ENCODE results near the gene POLR1E.

- TF ChIP-seq ATF6 (CRISPR knock-in tag; IDR thresholded peaks at IDR 0.05) (no peak), E2F5 (CRISPR knock-in tag; IDR thresholded peaks at IDR 0.05) (no peak), HMGXB4 (CRISPR knock-in tag; IDR thresholded peaks at IDR 0.05) (no peak), CTCF (IDR thresholded peaks at IDR 0.05) (no peak), MAX (CRISPR knock-in tag; IDR thresholded peaks at IDR 0.05) (no peak), IRF2 (CRISPR knock-in tag; IDR thresholded peaks at IDR 0.05; ENCODE audit: borderline replicate concordance, low read depth) (no peak), CBFB (CRISPR knock-in tag; IDR thresholded peaks at IDR 0.05; ENCODE audit: low read depth) (no peak), SP1 (CRISPR knock-in tag; conservative IDR thresholded peaks at IDR 0.05) (no peak), ETV6 (CRISPR knock-in tag; IDR thresholded peaks at IDR 0.05) (no peak), ZNF219 (CRISPR knock-in tag; IDR thresholded peaks at IDR 0.05; ENCODE audit: borderline replicate concordance) (no peak), CREM (CRISPR knock-in tag; IDR thresholded peaks at IDR 0.05) (no peak)
- TF ChIP-seq, protein P1, sequence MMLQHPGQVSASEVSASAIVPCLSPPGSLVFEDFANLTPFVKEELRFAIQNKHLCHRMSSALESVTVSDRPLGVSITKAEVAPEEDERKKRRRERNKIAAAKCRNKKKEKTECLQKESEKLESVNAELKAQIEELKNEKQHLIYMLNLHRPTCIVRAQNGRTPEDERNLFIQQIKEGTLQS (CRISPR knock-in tag; conservative IDR thresholded peaks at IDR 0.05) = no peak
- TF ChIP-seq, protein P2, sequence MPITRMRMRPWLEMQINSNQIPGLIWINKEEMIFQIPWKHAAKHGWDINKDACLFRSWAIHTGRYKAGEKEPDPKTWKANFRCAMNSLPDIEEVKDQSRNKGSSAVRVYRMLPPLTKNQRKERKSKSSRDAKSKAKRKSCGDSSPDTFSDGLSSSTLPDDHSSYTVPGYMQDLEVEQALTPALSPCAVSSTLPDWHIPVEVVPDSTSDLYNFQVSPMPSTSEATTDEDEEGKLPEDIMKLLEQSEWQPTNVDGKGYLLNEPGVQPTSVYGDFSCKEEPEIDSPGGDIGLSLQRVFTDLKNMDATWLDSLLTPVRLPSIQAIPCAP (CRISPR knock-in tag; IDR thresholded peaks at IDR 0.05) = no peak
Observed at GRCh38 chr9:37495571-37495970, 9.8 kb downstream of the POLR1E start.

Data from WTC11 (cell line).